HPDE6-E6E7 (cell line): ENCODE data around the gene MSGN1.
A peak's percentile ranks its signal among the peaks of the same experiment; 100 is the strongest.
"Not testable (repeated sequence)": the region's sequence is repeated elsewhere in the genome, so short reads cannot be mapped to it uniquely, and the experiment has no call there.

Experiments used
- DNase-seq: peaks from one replicate; pipeline ENCODE4 v3.0.0; 2011; ENCODE audit warnings: missing footprints; ENCODE audit errors: extremely low spot score

The MSGN1 gene

GRCh38 chr2:17805166-17805565, 11.1 kb upstream of the MSGN1 start:
- DNase-seq = no peak

- no peak for DNase-seq
Measured at GRCh38 chr2:17805717-17806363, 10.4 kb upstream of the MSGN1 start.

DNA sequence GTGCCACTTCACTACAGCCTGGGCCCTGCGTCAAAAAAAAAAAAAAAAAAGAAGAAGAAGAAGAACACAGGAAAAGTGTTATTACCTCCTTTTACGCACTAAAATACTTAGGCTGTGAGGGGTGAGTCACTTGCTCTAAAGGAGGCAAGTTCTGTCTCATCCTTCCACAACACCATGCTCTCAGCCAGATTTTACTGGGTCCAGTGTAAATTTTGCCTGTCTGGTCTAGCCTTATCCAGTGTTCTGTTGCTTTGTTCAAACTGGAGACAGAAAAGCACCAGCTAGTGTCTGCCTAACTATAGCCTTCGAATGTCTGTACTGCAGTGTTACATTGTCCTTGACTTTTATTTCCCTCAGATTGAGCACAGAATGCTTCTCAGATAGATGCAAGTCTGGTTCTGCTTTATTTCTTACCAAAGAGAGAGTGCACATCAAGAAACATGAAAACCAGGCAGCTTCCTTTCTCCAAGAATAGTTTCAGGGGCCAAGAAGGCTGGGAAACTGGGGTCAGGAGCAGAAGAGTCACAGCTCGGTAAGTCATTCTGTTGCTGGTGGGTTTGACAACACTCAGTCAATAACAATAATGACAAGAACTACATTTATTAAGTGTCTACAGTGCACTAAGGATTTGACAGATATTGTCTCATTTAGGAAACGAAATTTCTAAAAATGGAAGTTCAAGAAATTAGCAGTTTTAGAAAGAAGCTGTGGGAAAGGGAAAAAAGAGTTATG, 3.1 kb upstream of the MSGN1 start:
- peak; percentile 73 for DNase-seq

- DNase-seq = no peak
Measured at GRCh38 chr2:17813742-17814473, 2.4 kb upstream of the MSGN1 start.

- no peak for DNase-seq
Measured at GRCh38 chr2:17814601-17815000, 1.7 kb upstream of the MSGN1 start.

DNA sequence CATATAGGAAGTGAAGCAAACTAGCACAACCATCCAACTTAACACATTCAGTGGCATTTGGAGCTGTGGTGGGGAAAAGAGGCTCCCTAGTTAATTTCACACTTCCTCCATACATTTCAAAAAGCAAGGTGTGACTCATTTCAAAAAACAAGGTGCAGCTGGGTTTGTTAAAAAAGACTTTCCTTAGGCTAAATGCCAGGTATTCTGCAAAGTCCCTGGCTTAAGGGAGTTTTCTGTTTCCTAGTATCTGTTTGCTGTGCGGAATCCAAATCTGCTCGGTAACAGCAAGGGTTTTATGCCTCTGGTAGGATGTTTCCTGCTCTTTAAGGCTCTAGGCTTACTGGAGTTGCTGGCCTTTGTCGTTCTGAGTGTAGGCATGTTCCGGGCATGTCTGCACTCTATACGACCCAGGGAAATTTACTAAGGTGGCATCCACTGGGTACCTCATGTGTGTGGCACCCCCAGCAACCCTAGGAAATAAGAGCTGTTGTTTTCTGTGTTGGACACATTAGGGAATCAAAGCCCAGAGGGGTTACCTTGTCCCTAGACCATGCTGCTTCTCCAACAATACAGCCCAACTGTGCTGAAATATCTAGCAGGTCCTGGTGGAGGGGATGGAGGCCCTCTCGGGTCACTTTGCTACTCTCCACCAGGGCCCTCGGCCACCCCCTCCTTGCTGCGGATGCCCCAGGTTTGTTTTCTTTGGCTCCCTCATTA, 634 bp upstream of the MSGN1 start:
- peak; percentile 45 for DNase-seq

DNA sequence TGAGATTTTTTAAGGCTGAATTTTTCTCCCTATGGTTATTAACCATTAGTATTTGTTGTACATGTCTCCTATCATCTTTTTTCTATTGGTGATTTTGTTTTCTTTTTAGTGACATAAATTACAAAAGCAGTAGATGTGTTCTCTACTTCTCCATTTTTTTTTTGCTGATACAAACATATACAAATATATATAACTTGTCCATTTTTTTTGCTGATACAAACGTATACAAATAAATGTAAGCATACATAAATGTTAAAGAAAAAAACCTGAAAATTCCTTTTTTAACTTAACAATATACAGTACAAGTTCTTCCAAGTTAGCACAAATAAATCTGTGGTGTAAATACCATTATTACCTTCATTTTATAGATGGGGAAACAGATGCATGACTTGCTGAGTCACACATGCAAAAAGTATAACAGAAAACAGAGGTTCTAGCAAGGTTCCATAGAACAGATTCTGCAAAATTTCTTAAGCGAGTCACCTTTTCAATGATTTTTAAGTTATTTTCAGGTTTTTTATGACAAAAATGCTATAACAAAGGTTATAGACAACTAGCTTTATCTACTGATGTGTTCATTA, 2.1 kb downstream of the MSGN1 start:
- no peak for DNase-seq

DNA sequence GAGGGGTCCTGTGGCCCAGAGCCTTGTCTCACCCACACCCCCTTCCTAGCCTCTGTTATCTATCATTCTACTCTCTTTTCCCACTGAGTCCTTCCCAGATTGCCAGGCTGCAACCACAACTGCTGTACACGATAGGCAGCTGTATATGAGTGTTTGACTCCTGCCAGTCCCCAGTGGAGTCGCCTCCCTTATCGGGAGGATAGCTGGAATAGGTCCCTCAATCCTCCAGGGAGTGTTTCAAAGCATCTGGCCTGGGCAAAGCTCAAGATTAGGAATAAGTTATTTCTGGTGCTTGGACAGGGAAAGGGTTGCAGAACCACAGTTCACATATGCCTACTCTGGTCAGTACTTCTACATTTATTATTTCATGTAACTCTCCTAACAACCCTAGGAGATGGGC, 4.8 kb downstream of the MSGN1 start:
- no peak for DNase-seq

GRCh38 chr2:17821535-17822444, 5.5 kb downstream of the MSGN1 start:
- DNase-seq = no peak

DNA sequence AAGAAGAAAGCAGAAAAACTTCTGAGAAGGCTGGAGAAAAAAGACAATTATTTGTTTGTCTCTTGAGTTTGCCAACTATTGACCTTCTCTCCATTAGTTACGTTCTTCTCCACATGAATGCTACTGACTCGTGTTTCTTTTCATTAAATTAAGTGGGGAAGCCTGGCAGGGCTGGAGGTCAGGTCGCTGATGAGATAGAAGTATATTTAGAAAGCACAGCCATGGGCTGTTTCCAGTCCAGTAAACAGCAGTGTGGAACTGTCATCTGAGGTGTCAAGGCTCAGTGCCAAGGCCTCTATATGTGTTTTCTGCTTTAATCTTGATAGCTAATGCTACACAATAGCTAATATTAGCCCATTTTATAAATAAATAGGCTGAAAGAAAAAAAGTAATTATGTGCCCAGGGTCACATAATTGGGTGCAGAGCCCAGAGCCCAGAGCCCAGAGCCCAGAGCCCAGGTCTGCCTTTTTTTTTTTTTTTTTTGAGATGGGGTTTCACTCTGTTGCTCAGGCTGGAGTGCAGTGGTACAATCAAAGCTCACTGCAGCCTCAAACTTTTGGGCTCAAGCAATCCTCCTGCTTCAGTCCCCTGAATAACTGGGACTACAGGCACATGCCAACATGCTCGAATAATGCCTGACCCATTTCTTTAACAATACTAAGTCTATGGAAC, 6.3 kb downstream of the MSGN1 start:
- DNase-seq = no peak

DNA sequence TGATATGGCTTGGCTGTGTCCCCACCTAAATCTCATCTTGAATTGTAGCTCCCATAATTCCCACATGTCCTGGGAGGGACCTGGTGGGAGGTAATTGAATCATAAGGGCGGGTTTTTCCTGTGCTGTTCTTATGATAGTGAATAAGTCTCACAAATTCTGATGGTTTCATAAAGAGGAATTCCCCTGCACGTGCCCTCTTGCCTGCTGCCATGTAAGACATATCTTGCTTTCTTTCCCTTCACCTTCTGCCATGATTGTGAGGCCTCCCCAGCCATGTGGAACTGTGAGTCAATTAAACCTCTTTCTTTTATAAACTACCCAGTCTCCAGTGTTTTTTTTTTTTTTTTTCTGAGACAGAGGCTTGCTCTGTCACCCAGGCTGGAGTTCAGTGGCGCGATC, 7.4 kb downstream of the MSGN1 start:
- DNase-seq = not testable (repeated sequence)

- DNase-seq = no peak
Measured at GRCh38 chr2:17827316-17827715, 11.1 kb downstream of the MSGN1 start.

GRCh38 chr2:17827785-17828184, 11.5 kb downstream of the MSGN1 start:
- DNase-seq = no peak

DNA sequence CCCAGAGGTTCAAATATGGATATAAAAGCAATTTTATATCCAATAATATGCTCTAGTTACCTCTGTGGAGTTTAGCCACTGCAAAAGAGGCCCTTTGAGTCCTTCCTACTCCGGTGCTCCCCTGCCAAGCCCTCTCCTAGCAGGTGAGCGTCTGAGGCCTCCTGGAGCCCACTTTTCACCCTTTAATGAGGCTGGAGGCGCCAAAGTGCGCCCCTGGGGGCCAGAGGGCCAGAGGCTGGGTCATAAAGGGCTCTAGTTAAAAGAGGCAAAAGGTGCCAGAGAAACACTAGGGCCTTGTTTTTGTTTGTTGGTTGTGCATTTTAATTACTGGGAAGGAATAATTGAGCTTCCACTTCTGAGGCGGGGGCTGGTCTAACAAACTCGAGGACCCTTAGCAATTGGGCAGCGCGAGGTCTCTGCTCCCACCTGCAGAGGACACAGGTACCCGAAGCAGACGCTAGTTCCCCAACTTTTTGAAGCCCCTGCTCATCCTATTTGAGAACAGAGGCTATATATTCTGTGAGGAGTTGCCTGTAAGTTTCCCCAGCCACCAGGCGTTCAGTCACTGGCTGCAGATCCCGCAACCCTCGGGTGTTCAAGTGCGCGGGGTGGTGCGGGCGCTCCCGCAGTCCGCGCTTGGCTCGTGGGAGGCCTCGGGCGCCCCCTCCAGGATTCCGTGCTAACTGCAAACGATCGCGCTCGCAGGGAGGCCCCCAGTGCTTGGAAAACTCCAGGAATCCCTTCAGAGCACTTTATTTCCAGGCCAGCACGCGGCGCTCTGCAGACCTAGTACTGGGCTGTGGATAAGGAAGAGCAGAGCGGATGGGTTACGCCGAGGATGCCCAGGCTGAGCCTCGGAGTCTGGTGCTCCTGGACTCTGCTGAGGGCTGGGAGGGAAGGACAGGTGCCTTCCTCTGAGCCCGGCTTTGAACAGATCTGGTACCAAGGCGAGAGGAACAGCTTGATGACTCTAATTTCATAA, 14.1 kb downstream of the MSGN1 start:
- DNase-seq = peak; percentile 76

- no peak for DNase-seq
Measured at GRCh38 chr2:17835516-17835915, 19.3 kb downstream of the MSGN1 start.

DNA sequence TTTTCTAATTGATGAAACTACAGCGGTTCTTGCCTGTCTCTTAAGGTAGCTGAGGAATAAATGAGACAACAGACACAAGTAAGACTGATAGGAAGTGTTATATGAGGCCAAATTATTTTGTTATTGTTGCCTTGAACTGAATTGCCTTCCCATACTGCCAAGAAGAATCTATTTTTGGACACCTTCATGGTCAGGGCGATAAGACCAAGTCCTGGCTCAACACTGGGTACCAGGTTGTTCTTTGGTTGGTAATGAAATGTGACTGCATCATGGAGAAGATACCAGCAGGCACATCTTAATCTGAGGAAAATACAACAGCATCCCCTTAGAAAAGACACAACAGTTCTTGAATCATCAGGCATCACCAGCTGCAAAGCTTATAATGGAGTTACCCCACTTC, 23.7 kb downstream of the MSGN1 start:
- DNase-seq = no peak

DNA sequence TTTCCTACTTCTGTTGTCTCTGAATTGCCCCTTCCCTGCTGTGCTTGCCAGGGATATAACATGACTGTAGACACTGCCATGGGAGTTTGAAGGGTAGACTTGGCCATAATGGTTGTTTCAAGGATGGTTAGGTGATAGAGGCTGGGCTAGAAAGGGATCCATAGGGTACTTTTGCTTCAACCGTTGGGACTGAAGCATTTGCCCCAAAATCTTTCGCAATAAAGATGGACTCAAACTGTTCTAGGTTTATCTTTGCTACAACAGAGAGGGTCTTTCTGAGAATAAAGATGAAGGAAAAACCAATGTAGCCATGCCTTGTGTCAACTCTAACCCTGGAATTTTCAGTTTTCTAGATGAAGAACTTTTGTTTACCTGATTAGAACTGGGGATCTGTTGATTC, 27.2 kb downstream of the MSGN1 start:
- no peak for DNase-seq

GRCh38 chr2:17845806-17846205, 29.5 kb downstream of the MSGN1 start:
- DNase-seq = no peak

DNA sequence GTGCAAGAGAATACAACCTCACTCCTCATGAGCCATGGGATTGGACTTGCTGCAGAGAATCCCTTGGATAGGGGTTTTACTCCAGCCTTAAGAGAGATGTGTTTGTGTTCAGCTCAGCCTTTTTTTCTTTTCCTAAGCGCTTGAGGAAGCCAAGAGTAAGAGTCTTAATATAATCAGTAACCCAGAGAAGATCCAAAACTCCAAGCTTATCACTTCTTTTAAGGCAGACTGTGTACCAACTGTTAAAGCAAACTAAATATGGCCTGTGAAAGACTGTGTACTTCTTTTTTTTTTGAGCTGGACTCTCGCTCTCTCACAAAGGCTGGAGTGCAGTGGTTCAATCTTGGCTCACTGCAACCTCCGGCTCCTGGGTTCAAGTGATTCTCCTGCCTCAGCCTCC, 30.4 kb downstream of the MSGN1 start:
- no peak for DNase-seq
